ENCODE results near the gene PRDM16.

- TF ChIP-seq CTCF (tag by site-specific recombination; IDR thresholded peaks at IDR 0.05) = no peak
- no peak for TF ChIP-seq PRDM2 (tag by site-specific recombination; IDR thresholded peaks at IDR 0.05; ENCODE audit: borderline replicate concordance)
- TF ChIP-seq ZBTB11 (tag by site-specific recombination; conservative IDR thresholded peaks at IDR 0.05; ENCODE audit: low read depth) = no peak
These were observed 4.7 kb downstream of the PRDM16 start for GRCh38 chr1:3073489-3074296.
